Astrocyte of the spinal cord (primary cell): ENCODE measurements around the gene PRSS2.
"Not testable (repeated sequence)": the region's sequence is repeated elsewhere in the genome, so short reads cannot be mapped to it uniquely, and the experiment has no call there.

ENCODE experiments used
- DNase-seq: peaks from one replicate; pipeline ENCODE4 v3.0.0; 2011; ENCODE audit warnings: low read depth, low spot score
- H3K4me3 ChIP-seq: 2 replicates; pipeline ENCODE4 v1.5.1; 2011; ENCODE audit warnings: low read depth, mild to moderate bottlenecking, low read length, moderate library complexity
- in situ Hi-C: cut with HindIII; loops from 2 replicates; pipeline ENCODE4 v1.10.0; 2017; ENCODE audit warnings: low sequenced_read_pairs
- TF ChIP-seq, protein P1 (sequence below): IDR thresholded peaks from 2 replicates; pipeline ENCODE4 v1.5.1; 2012; ENCODE audit warnings: low read depth, mild to moderate bottlenecking, low read length, inconsistent platforms

The PRSS2 gene

DNA sequence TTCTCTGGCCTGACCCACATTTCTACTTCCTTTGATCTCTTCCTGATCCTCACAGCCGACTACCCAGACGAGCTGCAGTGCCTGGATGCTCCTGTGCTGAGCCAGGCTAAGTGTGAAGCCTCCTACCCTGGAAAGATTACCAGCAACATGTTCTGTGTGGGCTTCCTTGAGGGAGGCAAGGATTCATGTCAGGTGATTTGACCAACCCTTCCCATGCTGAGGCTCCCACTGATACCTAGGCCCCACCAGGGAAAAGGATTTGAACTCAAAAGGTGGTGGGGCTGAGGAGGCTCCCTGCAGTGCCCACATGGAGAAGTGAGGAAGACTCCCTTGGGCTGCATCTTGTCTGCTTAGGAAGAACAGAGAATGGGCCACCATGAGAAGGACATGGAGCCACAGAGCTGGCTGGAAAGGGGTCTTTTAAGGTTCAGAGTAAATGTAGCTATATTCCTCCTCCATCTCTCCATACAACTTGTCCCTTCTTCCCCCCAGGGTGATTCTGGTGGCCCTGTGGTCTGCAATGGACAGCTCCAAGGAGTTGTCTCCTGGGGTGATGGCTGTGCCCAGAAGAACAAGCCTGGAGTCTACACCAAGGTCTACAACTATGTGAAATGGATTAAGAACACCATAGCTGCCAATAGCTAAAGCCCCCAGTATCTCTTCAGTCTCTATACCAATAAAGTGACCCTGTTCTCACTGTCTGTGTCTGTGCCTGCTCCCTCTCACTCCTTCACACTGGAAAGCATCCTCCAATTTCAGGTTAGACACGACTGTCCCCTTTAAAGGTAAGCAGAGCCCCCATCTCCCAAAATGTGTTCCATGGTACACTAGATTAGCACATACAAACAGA is 18.2 kb upstream of the PRSS2 start:
- H3K4me3 ChIP-seq: no peak overlapping the region
- TF ChIP-seq, protein P1, sequence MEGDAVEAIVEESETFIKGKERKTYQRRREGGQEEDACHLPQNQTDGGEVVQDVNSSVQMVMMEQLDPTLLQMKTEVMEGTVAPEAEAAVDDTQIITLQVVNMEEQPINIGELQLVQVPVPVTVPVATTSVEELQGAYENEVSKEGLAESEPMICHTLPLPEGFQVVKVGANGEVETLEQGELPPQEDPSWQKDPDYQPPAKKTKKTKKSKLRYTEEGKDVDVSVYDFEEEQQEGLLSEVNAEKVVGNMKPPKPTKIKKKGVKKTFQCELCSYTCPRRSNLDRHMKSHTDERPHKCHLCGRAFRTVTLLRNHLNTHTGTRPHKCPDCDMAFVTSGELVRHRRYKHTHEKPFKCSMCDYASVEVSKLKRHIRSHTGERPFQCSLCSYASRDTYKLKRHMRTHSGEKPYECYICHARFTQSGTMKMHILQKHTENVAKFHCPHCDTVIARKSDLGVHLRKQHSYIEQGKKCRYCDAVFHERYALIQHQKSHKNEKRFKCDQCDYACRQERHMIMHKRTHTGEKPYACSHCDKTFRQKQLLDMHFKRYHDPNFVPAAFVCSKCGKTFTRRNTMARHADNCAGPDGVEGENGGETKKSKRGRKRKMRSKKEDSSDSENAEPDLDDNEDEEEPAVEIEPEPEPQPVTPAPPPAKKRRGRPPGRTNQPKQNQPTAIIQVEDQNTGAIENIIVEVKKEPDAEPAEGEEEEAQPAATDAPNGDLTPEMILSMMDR: no peak
- in situ Hi-C loops: no loop called here
- DNase-seq: no peak

DNA sequence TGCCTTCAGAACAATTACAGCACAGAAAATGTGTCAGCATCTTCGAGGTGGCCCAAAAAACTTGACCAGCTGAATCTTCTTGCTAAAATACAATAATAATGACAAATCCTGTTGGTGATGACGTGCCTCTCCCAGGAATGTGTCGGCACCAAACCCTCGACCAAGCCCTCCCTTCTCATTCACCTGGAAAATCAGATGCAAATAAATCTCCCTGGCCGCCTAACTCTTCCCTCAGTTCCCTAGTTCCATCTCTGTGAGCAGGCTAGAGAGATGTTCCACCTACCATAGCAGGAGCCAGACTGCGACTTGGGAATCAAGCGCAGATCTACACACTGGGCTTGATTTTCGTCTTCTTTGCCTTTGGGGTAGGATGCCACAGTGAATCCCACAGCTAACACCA is 17.4 kb upstream of the PRSS2 start:
- in situ Hi-C loops: no loop called here
- DNase-seq: no peak
- TF ChIP-seq, protein P1: no peak
- no peak overlapping the region for H3K4me3 ChIP-seq

DNA sequence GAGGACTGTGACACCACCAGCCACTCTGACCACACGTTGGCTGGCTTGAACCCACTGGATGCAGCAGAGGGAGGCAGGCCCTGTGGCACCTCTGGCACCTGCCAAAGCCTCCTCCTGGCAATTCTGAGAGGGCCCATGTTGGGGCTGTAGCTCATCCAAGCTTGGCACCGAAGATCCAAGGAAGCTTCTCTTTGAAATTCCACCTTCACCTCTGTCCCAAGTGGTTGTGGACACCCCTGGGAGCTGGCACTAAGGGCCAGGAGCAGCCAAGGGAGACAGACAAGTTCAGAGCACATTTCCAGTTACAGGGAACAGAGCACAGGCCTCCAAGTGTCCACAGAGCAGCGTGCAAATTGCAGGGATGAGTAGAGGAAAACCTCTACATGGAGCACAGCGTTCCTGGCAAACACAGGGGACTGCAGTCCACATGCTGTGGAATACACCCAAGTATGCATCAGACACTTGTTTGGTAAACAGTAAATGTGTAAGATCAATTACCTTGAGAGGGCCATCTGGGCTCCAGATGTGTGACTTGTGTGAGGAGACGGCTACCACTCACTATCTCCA is 16.8 kb upstream of the PRSS2 start:
- H3K4me3 ChIP-seq, DNase-seq, in situ Hi-C loops: not testable (repeated sequence)

DNA sequence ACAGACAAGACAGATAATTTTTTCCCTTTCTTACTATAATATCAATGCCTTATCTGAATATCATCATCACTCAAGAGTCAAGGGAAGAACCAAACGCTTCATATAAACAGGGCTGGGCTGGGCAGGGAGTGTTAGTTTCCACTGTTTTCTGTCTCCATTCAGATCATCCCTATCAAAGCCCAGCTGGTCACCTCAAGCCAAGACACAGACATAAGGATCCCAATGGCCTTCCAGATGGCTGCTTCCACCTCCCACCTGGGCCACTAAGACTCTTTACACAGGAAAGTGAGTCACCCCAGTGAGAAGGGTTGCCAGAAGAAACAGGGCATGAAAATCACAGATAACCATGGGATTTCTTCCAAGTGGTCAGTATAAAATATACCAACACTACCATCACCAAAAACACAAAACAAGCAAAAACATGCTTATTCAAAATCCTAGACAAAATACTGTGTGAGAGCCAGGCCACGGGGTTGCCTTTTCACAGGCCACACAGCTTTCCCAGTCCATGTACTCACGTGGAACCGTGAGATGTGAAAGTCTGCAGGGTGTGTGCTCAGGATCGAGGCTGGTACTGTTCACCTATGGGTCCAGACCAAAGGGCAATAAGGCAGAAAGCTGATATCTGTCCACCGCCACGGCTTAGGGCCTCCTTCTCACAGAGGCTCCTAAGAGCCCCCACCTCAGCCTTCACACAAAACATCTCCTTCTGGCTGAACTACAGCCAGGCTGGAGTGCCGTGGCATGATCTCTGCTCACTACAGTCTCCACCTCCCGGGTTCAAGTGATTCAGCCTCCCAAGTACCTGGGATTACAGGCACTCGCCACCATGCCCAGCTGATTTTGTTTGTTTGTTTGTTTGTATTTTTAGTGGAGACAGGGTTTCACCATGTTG is 15.8 kb upstream of the PRSS2 start:
- TF ChIP-seq, protein P1: no peak
- in situ Hi-C loops: no loop called here
- H3K4me3 ChIP-seq: no peak overlapping the region
- DNase-seq: peak; percentile 17

DNA sequence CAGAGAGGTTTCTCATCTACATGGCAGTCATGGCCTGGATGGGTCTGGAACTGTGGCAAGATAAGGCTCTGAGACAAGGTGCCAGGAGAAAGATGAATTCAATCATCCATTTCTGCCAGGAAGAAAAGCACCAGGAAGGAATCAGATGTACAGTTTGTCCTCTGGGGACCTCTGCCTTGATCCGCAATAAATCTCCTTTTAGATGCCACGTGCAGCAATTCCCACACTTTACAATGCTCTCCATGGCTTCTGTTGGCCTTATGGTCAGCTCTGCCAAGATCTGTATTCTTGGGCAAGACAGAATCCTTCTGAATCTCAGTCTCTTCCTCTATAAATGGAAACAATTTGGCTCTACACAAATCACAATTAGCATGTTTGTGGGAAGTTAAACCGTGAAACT is 12.5 kb upstream of the PRSS2 start:
- DNase-seq, H3K4me3 ChIP-seq, in situ Hi-C loops: not testable (repeated sequence)

DNA sequence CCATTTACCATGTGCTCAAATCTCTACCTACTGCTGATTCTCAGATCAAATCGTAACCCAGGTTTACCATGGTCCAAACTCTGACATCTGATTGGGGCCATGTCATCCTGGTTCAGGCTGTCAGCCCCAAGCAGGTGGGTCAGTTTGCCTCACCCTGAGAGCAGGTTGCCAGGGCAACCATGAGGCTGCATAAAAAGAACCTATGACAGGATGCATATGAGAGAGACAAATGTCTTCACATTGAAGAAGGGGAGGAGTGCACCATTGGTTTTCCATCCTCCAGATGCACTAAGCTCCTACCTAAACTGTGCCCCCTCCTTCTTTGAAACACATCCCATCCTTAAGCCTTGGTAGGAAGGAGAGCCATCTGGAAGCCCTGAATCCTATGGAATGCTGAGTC is 11.3 kb upstream of the PRSS2 start:
- TF ChIP-seq, protein P1: no peak
- in situ Hi-C loops: no loop called here
- no peak overlapping the region for H3K4me3 ChIP-seq

DNA sequence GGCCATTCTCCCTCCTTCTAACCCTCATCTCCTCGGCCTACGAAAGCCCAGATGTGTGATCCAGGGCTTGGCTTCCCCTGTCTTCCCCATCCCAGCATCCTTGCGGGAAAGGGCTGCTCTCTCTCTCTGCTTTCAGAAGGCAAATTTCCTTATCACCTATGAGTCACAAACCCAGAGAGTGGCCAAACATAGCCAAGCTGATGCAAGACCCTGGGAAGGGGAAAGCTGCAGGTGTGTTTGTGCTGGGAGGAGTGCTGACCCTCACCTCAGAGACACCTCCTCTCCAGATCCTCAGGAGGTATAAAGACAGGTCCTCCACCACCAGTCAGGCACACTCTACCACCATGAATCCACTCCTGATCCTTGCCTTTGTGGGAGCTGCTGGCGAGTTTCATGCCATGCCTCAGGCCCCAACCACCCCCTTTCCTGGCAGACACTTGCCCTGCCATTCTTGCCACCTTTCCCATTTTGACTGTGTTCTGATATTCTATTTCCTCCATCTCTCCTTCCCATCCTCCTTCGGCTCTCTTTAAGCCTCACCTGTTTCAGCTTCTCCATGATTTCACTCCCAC is 10.6 kb upstream of the PRSS2 start:
- in situ Hi-C loops: no loop called here
- no peak overlapping the region for H3K4me3 ChIP-seq
- no peak for DNase-seq
- TF ChIP-seq, protein P1: no peak

More for the DNA sequence above, 11.3 kb upstream of the PRSS2 start:
- no peak for DNase-seq

DNA sequence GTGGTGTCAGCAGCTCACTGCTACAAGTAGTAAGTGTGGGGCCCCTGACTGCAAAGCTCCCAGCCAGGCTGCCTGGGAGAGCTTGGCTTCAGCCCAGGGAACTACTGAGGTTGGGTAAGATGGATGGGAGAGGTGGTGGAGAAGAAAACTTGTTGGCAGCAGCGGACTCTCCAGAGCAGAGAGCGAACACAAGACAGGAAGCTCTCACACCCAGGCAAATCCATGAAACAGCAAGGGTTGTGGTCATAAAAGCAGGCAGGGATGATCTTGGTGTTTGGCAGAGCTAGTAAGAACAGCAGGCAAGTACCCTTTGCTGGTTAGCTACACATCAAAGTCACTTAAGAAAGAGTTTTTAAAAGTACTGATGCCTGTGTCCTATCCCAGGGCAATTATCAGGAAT is 9.2 kb upstream of the PRSS2 start:
- in situ Hi-C loops: not testable (repeated sequence)
- peak; percentile 46 for DNase-seq

More for the DNA sequence above, 9.2 kb upstream of the PRSS2 start:
- H3K4me3 ChIP-seq: not testable (repeated sequence)
